GM21723 (cell line): ENCODE data around the gene ZNF768.
"Not testable (repeated sequence)": the region's sequence is repeated elsewhere in the genome, so short reads cannot be mapped to it uniquely, and the experiment has no call there.

Source experiments
- ATAC-seq: cut with Tn5 transposase; IDR thresholded peaks from one replicate; pipeline ENCODE4 v1.9.1; 2021; ENCODE audit warnings: mild to moderate bottlenecking, moderate library complexity; ENCODE audit not compliant: unreplicated experiment

ZNF768 gene

GRCh38 chr16:30511509-30511908 lies 14.9 kb downstream of the ZNF768 start:
- no peak for ATAC-seq

- ATAC-seq: no peak
Observed at GRCh38 chr16:30510376-30510938, 15.9 kb downstream of the ZNF768 start.

- ATAC-seq: no peak
Observed at GRCh38 chr16:30509081-30509765, 17.1 kb downstream of the ZNF768 start.

GRCh38 chr16:30503403-30504296 lies 22.7 kb downstream of the ZNF768 start:
- ATAC-seq: no peak

- ATAC-seq: no peak
Observed at GRCh38 chr16:30499284-30499683, 27.1 kb downstream of the ZNF768 start.

GRCh38 chr16:30494709-30495108 lies 31.7 kb downstream of the ZNF768 start:
- ATAC-seq: no peak

GRCh38 chr16:30493941-30494488 lies 32.4 kb downstream of the ZNF768 start:
- ATAC-seq: no peak

- no peak for ATAC-seq
Observed at GRCh38 chr16:30491744-30492308, 34.5 kb downstream of the ZNF768 start.

- ATAC-seq: no peak
Observed at GRCh38 chr16:30491229-30491628, 35.1 kb downstream of the ZNF768 start.

- ATAC-seq: no peak
Observed at GRCh38 chr16:30490210-30490609, 36.2 kb downstream of the ZNF768 start.

GRCh38 chr16:30488764-30489605 lies 37.4 kb downstream of the ZNF768 start:
- ATAC-seq: no peak

GRCh38 chr16:30485818-30486436 lies 40.4 kb downstream of the ZNF768 start:
- ATAC-seq: no peak

GRCh38 chr16:30484887-30485286 lies 41.5 kb downstream of the ZNF768 start:
- no peak for ATAC-seq

- no peak for ATAC-seq
Observed at GRCh38 chr16:30482366-30482765, 44.0 kb downstream of the ZNF768 start.

- ATAC-seq: no peak
Observed at GRCh38 chr16:30481381-30481780, 45.0 kb downstream of the ZNF768 start.

GRCh38 chr16:30478766-30479478 lies 47.4 kb downstream of the ZNF768 start:
- no peak for ATAC-seq

GRCh38 chr16:30477773-30478172 lies 48.6 kb downstream of the ZNF768 start:
- not testable (repeated sequence) for ATAC-seq

GRCh38 chr16:30476991-30477390 lies 49.4 kb downstream of the ZNF768 start:
- ATAC-seq: no peak

GRCh38 chr16:30474684-30475083 lies 51.7 kb downstream of the ZNF768 start:
- ATAC-seq: no peak
